Prostate gland (tissue), 2 donors: ENCODE data around the gene CNDP2. TPM values are rescaled to one million over a fixed set of nuclear protein-coding genes. Genes with fewer than 3 reads are reported as not detected.
"Not testable (repeated sequence)": the region's sequence is repeated elsewhere in the genome, so short reads cannot be mapped to it uniquely, and the experiment has no call there.

Experiments
- DNase-seq: peaks from one replicate; pipeline ENCODE4 v3.0.0-alpha.2; 2019; ENCODE audit warnings: low spot score
- H3K27ac ChIP-seq, 2 donors: fragments of 200-600 bp; sonication (generic); 2 replicates each; pipeline ENCODE4 v1.5.1; 2017 to 2019
- H3K27me3 ChIP-seq: fragments of 200-600 bp; sonication (generic); replicated peaks from 2 replicates; pipeline ENCODE4 v1.5.1; 2019; ENCODE audit not compliant: insufficient read depth
- H3K36me3 ChIP-seq, 2 donors: fragments of 200-600 bp; sonication (generic); 1 replicate in 1 of 2; 2 replicates in 1 of 2; pipeline versions ENCODE4 v1.5.1 to v1.8.1; 2017 to 2019
- H3K4me1 ChIP-seq: fragments of 200-600 bp; sonication (generic); replicated peaks from 2 replicates; pipeline ENCODE4 v1.5.1; 2019
- H3K4me3 ChIP-seq, 2 donors: fragments of 200-600 bp; sonication (generic); 2 replicates each; pipeline ENCODE4 v1.5.1; 2017 to 2019
- H3K9me3 ChIP-seq: fragments of 200-600 bp; sonication (generic); 2 replicates; pipeline ENCODE4 v1.5.1; 2017
- POLR2A ChIP-seq: fragments of 450-650 bp; IDR thresholded peaks from one replicate; pipeline ENCODE4 v1.6.1; 2016; ENCODE audit warnings: antibody characterized with exemption, mild to moderate bottlenecking
- POLR2AphosphoS5 ChIP-seq: sonication (generic); formaldehyde crosslinking; IDR thresholded peaks from one replicate; pipeline ENCODE4 v1.6.1; 2017; ENCODE audit warnings: antibody characterized with exemption
- WGBS: methylation state at CpG from one replicate; pipeline ENCODE4 v1.1.5; 2018; 5-methylcytosine and 5-hydroxymethylcytosine counted together
- intact Hi-C: fragments of 100-400 bp; cut with DNase I; formaldehyde crosslinking; loops from one replicate; pipeline ENCODE4 v1.14.2; 2022
- total RNA-seq, 2 donors: library from RNA; depleted of rRNA; stranded (reverse); fragments of >200 nt; gene quantifications; one replicate each; pipeline ENCODE4 v1.1.0, GENCODE V29; 2016
- TF ChIP-seq, protein P1 (sequence below), 4 experiments: fragments of 200-600 bp in 2 of 4; fragments of 450-650 bp in 2 of 4; sonication (generic) in 2 of 4; IDR thresholded peaks; 1 replicate in 3 of 4; 2 replicates in 1 of 4; pipeline ENCODE4 v1.5.1; 2016 to 2019; ENCODE audit warnings: antibody characterized with exemption in 4 of 4, mild to moderate bottlenecking in 2 of 4, moderate library complexity in 2 of 4

The CNDP2 gene
- total RNA-seq, 2 donors from 2014 or later = 144 to 294 TPM

GRCh38 chr18:74562775-74563174 lies 66.6 kb downstream of the CNDP2 start:
- DNase-seq = no peak
- Histone ChIP-seq H3K36me3 (no peaks in the 10 kb centered on the region), H3K4me1 (no peaks in the 10 kb centered on the region), H3K4me3 (no peak overlapping the region), H3K27ac (no peak overlapping the region), H3K9me3 (no peaks in the 10 kb centered on the region), H3K27me3 (no peaks in the 10 kb centered on the region)
- 76% methylated on average over 4 of the region's 4 CpGs for WGBS
- intact Hi-C loops = no loop called here
- no peak for TF ChIP-seq POLR2A
- TF ChIP-seq, protein P1, sequence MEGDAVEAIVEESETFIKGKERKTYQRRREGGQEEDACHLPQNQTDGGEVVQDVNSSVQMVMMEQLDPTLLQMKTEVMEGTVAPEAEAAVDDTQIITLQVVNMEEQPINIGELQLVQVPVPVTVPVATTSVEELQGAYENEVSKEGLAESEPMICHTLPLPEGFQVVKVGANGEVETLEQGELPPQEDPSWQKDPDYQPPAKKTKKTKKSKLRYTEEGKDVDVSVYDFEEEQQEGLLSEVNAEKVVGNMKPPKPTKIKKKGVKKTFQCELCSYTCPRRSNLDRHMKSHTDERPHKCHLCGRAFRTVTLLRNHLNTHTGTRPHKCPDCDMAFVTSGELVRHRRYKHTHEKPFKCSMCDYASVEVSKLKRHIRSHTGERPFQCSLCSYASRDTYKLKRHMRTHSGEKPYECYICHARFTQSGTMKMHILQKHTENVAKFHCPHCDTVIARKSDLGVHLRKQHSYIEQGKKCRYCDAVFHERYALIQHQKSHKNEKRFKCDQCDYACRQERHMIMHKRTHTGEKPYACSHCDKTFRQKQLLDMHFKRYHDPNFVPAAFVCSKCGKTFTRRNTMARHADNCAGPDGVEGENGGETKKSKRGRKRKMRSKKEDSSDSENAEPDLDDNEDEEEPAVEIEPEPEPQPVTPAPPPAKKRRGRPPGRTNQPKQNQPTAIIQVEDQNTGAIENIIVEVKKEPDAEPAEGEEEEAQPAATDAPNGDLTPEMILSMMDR (IDR thresholded peaks at IDR 0.05) = no peak

DNA sequence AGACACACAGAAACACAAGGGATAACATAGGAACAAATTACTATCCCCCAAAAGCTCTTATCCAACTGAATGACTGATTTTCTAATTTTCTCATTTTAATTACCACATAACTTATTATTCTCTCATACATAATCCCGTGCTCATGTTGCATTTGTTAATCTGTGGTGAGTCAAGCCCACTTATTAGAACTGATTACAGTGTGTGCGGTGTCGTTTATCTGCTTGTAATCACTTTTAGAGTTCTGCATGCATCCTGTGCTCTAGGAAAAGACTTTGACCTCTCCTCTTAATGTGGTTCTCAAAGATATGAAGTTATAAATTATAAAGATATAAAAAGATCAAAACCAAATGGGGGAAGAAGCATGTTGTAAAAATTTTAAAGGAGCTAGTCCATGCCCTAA lies 67.8 kb downstream of the CNDP2 start:
- Histone ChIP-seq H3K27me3 (no peaks in the 10 kb centered on the region), H3K27ac (no peak overlapping the region), H3K4me3 (no peak overlapping the region), H3K36me3 (no peaks in the 10 kb centered on the region), H3K4me1 (no peaks in the 10 kb centered on the region), H3K9me3 (no peaks in the 10 kb centered on the region)
- WGBS = 21% methylated on average over 3 of the region's 3 CpGs
- intact Hi-C loops = no loop called here
- no peak for DNase-seq
- TF ChIP-seq POLR2AphosphoS5 (no peak), POLR2A (no peak)
- TF ChIP-seq, protein P1 (IDR thresholded peaks at IDR 0.05) = no peak

GRCh38 chr18:74565164-74565563 lies 69.0 kb downstream of the CNDP2 start:
- H3K4me3 ChIP-seq, H3K9me3 ChIP-seq, H3K27ac ChIP-seq, intact Hi-C loops, DNase-seq, H3K27me3 ChIP-seq, H3K4me1 ChIP-seq, H3K36me3 ChIP-seq: not testable (repeated sequence)
- WGBS = 97% methylated on average over 1 of the region's 1 CpG

- H3K36me3 ChIP-seq, intact Hi-C loops: not testable (repeated sequence)
- 77% methylated on average over 3 of the region's 3 CpGs for WGBS
Measured at GRCh38 chr18:74565993-74566392, 69.8 kb downstream of the CNDP2 start.

GRCh38 chr18:74567822-74568221 lies 71.7 kb downstream of the CNDP2 start:
- intact Hi-C loops = no loop called here
- Histone ChIP-seq H3K27me3 (no peaks in the 10 kb centered on the region), H3K36me3 (no peaks in the 10 kb centered on the region), H3K27ac (no peak overlapping the region), H3K4me1 (no peaks in the 10 kb centered on the region), H3K9me3 (no peaks in the 10 kb centered on the region), H3K4me3 (no peak overlapping the region)
- no peak for DNase-seq
- TF ChIP-seq POLR2A = no peak
- no peak for TF ChIP-seq POLR2AphosphoS5
- TF ChIP-seq, protein P1 (IDR thresholded peaks at IDR 0.05) = no peak
- 73% methylated on average over 7 of the region's 7 CpGs for WGBS

More at GRCh38 chr18:74565993-74566392, 69.8 kb downstream of the CNDP2 start:
- H3K27ac ChIP-seq, DNase-seq, H3K4me1 ChIP-seq, H3K27me3 ChIP-seq, H3K4me3 ChIP-seq, H3K9me3 ChIP-seq: not testable (repeated sequence)

DNA sequence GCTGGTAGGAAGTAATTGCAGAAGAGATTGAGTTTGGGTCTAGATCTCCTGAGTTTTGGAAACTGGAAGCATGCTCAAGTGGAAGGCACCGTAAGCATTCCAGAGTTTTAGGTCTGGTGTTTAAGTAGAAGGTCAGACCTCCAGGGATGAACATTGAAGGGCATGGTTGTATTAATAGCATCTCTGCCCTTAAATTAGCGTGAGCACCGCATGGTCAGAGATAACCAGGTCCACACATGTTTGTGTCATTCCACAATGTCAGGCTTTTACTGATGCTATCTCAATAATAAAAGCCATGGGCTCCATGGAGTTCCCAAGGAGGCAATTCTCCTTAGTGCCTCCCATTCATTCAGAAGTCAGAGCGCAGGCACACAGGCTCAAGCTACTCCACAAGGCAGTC lies 73.2 kb downstream of the CNDP2 start:
- intact Hi-C loops = no loop called here
- H3K9me3 ChIP-seq = no peaks in the 10 kb centered on the region
- H3K27ac ChIP-seq = no peak overlapping the region
- no peaks in the 10 kb centered on the region for H3K27me3 ChIP-seq
- DNase-seq = no peak
- TF ChIP-seq, protein P1 (IDR thresholded peaks at IDR 0.05) = no peak
- TF ChIP-seq POLR2AphosphoS5 (no peak), POLR2A (no peak)
- H3K36me3 ChIP-seq = no peaks in the 10 kb centered on the region
- H3K4me3 ChIP-seq = no peak overlapping the region
- H3K4me1 ChIP-seq = no peaks in the 10 kb centered on the region
- 76% methylated on average over 4 of the region's 4 CpGs for WGBS
